Measurements from ENCODE around the gene DPY19L3. TPM values are rescaled to one million over a fixed set of nuclear protein-coding genes. Genes with fewer than 3 reads are reported as not detected.

The DPY19L3 gene
- total RNA-seq, 2 donors from 2014 or later, result 86.5 to 112 TPM

- Histone ChIP-seq H3K4me3 (ENCODE audit: low read length) (no peak overlapping the region), H3K27ac (ENCODE audit: low read depth, low read length) (no peak overlapping the region), H3K27me3 (ENCODE audit: control insufficient read depth, insufficient read depth, low read length, poor library complexity, severe bottlenecking) (no peaks in the 10 kb centered on the region), H3K4me1 (ENCODE audit: control insufficient read depth, insufficient read depth, low read length) (no peaks in the 10 kb centered on the region), H3K36me3 (ENCODE audit: control insufficient read depth, insufficient read depth, low read length) (peaks cover 48% of the 10 kb centered on the region), H3K9ac (ENCODE audit: extremely low read depth, low read length, poor library complexity, severe bottlenecking) (no peak overlapping the region), H3K9me3 (ENCODE audit: control insufficient read depth, low read length) (peaks cover 1% of the 10 kb centered on the region)
- TF ChIP-seq, protein P1, sequence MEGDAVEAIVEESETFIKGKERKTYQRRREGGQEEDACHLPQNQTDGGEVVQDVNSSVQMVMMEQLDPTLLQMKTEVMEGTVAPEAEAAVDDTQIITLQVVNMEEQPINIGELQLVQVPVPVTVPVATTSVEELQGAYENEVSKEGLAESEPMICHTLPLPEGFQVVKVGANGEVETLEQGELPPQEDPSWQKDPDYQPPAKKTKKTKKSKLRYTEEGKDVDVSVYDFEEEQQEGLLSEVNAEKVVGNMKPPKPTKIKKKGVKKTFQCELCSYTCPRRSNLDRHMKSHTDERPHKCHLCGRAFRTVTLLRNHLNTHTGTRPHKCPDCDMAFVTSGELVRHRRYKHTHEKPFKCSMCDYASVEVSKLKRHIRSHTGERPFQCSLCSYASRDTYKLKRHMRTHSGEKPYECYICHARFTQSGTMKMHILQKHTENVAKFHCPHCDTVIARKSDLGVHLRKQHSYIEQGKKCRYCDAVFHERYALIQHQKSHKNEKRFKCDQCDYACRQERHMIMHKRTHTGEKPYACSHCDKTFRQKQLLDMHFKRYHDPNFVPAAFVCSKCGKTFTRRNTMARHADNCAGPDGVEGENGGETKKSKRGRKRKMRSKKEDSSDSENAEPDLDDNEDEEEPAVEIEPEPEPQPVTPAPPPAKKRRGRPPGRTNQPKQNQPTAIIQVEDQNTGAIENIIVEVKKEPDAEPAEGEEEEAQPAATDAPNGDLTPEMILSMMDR (conservative IDR thresholded peaks at IDR 0.05), result no peak
- H3K36me3 Mint-ChIP-seq (ENCODE audit: low read depth), result peaks cover 59% of the 10 kb centered on the region
- H3K27ac Mint-ChIP-seq, result no peak overlapping the region
- no peaks in the 10 kb centered on the region for H3K4me1 Mint-ChIP-seq
- H3K9me3 Mint-ChIP-seq, result no peaks in the 10 kb centered on the region
- no peaks in the 10 kb centered on the region for H3K27me3 Mint-ChIP-seq (ENCODE audit: insufficient read depth)
- H3K4me3 Mint-ChIP-seq, result no peak overlapping the region
- WGBS, 2 experiments (ENCODE audit: insufficient coverage in 1 of 2, insufficient read length in 1 of 2), result 79 to 80% methylated on average over 5 to 6 of the region's 6 CpGs
- DNase-seq, result no peak
Observed at GRCh38 chr19:32367063-32367462, 38.5 kb upstream of the DPY19L3 start.

DNA sequence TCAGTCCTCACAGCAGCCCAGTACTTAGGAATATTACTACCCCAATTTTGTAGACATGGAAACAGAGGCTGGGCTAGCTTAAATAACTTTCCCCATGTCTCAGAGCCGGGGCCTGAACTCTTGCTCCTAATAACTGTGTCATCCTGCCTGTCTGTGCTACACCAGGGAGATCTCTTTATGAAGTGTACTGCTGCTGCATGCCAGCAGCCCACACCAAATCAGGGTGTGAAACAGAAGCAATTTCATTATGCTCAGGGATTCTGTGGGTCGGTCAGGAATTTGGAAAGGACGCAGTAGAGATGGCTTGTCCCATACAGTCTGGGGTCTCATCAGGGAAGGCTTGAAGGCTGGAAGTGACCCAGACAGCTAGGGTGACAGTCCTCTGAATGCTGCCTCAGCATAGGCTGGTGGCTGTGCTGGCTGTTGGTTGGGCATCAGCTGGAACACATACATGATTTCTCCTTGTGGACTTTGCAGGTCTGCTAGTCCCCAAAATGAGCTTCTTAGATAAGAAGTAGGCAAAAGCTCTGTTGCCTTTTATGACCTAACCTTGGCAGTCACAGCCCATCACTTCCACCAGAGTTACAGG lies 37.5 kb upstream of the DPY19L3 start:
- Mint-ChIP-seq H3K27me3 (ENCODE audit: insufficient read depth) (no peaks in the 10 kb centered on the region), H3K4me1 (no peaks in the 10 kb centered on the region), H3K4me3 (no peak overlapping the region), H3K27ac (no peak overlapping the region), H3K36me3 (ENCODE audit: low read depth) (peaks cover 61% of the 10 kb centered on the region), H3K9me3 (peaks cover 4% of the 10 kb centered on the region)
- DNase-seq, result no peak
- H3K27ac ChIP-seq (ENCODE audit: low read depth, low read length), result no peak overlapping the region
- H3K4me3 ChIP-seq (ENCODE audit: low read length), result no peak overlapping the region
- no peaks in the 10 kb centered on the region for H3K4me1 ChIP-seq (ENCODE audit: control insufficient read depth, insufficient read depth, low read length)
- WGBS, 2 experiments (ENCODE audit: insufficient coverage in 1 of 2, insufficient read length in 1 of 2), result 96 to 100% methylated on average over 3 of the region's 3 CpGs
- no peaks in the 10 kb centered on the region for H3K27me3 ChIP-seq (ENCODE audit: control insufficient read depth, insufficient read depth, low read length, poor library complexity, severe bottlenecking)
- TF ChIP-seq, protein P1 (conservative IDR thresholded peaks at IDR 0.05), result no peak
- H3K9ac ChIP-seq (ENCODE audit: extremely low read depth, low read length, poor library complexity, severe bottlenecking), result no peak overlapping the region
- H3K9me3 ChIP-seq (ENCODE audit: control insufficient read depth, low read length), result peaks cover 11% of the 10 kb centered on the region
- peaks cover 48% of the 10 kb centered on the region for H3K36me3 ChIP-seq (ENCODE audit: control insufficient read depth, insufficient read depth, low read length)

DNA sequence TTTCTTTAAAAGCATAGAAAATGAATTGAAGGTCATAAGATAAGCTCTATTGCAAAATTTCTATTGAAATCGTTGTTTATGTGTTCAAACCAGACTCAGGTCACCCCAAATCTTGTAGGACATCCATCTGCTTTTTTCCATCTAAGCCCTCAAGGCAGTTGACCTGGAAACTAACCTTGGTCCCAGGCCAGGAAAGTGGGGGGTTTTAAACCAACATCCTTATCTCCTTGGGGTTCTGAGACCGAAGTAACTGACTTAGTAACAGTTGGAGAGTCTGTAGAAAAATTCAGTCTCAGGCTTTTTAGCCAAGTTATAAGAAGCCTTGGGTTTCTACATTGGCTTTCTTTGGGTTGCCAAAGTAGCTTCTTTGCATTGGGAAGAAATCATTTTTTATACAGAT lies 36.8 kb upstream of the DPY19L3 start:
- no peak overlapping the region for H3K9ac ChIP-seq (ENCODE audit: extremely low read depth, low read length, poor library complexity, severe bottlenecking)
- H3K27ac ChIP-seq (ENCODE audit: low read depth, low read length), result no peak overlapping the region
- 67 to 95% methylated on average over 1 to 2 of the region's 2 CpGs for WGBS, 2 experiments (ENCODE audit: insufficient coverage in 1 of 2, insufficient read length in 1 of 2)
- Mint-ChIP-seq H3K36me3 (ENCODE audit: low read depth) (peaks cover 68% of the 10 kb centered on the region), H3K4me3 (no peak overlapping the region), H3K27ac (no peak overlapping the region), H3K27me3 (ENCODE audit: insufficient read depth) (no peaks in the 10 kb centered on the region), H3K9me3 (peaks cover 8% of the 10 kb centered on the region), H3K4me1 (no peaks in the 10 kb centered on the region)
- H3K36me3 ChIP-seq (ENCODE audit: control insufficient read depth, insufficient read depth, low read length), result peaks cover 54% of the 10 kb centered on the region
- no peak overlapping the region for H3K4me3 ChIP-seq (ENCODE audit: low read length)
- TF ChIP-seq, protein P1 (conservative IDR thresholded peaks at IDR 0.05), result no peak
- no peak for DNase-seq
- no peaks in the 10 kb centered on the region for H3K4me1 ChIP-seq (ENCODE audit: control insufficient read depth, insufficient read depth, low read length)
- peaks cover 13% of the 10 kb centered on the region for H3K9me3 ChIP-seq (ENCODE audit: control insufficient read depth, low read length)
- no peaks in the 10 kb centered on the region for H3K27me3 ChIP-seq (ENCODE audit: control insufficient read depth, insufficient read depth, low read length, poor library complexity, severe bottlenecking)
